ENCODE results near the gene BTK.

The BTK gene

GRCh38 chrX:101417190-101417589 lies 31.2 kb upstream of the BTK start:
- TF ChIP-seq, protein P1, sequence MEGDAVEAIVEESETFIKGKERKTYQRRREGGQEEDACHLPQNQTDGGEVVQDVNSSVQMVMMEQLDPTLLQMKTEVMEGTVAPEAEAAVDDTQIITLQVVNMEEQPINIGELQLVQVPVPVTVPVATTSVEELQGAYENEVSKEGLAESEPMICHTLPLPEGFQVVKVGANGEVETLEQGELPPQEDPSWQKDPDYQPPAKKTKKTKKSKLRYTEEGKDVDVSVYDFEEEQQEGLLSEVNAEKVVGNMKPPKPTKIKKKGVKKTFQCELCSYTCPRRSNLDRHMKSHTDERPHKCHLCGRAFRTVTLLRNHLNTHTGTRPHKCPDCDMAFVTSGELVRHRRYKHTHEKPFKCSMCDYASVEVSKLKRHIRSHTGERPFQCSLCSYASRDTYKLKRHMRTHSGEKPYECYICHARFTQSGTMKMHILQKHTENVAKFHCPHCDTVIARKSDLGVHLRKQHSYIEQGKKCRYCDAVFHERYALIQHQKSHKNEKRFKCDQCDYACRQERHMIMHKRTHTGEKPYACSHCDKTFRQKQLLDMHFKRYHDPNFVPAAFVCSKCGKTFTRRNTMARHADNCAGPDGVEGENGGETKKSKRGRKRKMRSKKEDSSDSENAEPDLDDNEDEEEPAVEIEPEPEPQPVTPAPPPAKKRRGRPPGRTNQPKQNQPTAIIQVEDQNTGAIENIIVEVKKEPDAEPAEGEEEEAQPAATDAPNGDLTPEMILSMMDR (IDR thresholded peaks at IDR 0.05; ENCODE audit: control insufficient read depth, insufficient read depth, low read depth, low read length, missing control alignments) = no peak
- DNase-seq (ENCODE audit: low read depth) = no peak
- H3K4me3 ChIP-seq (ENCODE audit: control insufficient read depth, low read depth, low read length) = no peak overlapping the region

DNA sequence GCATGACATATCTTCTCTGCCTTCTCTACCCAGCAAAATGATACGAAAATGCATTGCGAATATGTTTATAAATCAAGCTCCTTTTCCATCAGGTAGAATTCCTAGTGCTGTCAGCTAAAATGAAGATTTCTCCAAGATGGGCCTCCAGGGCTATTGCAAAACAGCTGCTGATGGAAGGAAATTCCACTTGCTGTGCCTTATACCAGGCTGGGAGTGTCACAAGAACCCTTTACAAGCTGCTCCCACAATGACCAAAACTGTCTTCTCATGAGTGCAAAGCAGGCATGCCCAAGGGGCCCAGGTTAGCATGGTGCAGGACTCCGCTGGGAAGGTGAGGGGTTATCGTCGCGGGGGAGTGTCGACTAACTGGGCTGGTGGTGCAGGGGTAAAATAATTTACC lies 30.7 kb upstream of the BTK start:
- no peak for DNase-seq (ENCODE audit: low read depth)
- TF ChIP-seq, protein P1 (IDR thresholded peaks at IDR 0.05; ENCODE audit: control insufficient read depth, insufficient read depth, low read depth, low read length, missing control alignments) = no peak
- H3K4me3 ChIP-seq (ENCODE audit: control insufficient read depth, low read depth, low read length) = no peak overlapping the region

DNA sequence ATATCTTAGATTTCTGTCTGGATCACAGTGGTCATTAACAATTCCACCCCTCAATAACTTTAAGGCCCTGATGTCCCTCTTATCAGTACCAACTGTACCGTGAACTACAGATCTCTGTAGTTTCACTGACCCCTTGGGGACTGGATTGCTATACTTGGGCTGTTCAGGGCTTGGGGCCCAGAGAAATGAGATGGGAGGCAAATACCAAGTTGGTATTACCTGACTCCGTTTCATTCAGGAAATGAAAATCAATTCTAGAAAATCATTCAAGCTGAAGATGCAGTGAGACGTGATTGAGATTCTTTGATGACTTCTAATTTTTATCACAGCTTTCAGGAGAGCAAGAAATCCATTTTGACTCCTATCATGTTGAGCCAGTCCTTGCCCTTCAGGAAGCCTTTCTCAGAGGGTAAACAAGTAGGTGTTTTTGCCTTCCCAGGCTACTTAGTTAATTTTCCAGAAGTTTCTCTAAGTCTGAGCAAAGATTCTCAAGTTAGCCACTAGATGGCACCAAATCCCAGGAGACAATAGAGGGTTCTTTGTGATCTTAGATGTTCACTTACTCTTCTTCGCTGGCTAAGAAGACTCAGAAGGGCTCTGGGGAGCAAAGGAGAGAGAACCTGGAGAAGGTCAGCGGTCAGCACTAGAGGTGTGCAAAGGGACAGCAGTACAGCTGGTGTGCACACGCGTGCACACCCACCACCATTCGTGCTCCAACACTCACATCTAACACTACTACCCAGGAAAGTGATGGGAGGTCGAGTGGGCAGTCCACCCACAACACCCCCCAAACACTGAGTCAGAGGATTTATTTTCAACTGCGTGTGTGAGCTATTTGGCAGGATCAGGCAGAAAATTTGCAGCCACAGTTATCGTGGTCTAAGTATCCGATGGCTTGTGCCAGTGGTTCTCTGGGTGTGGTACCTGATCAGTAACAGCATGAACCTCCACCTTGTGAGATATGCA lies 29.5 kb upstream of the BTK start:
- peak; percentile 54 for DNase-seq (ENCODE audit: low read depth)
- no peak overlapping the region for H3K4me3 ChIP-seq (ENCODE audit: control insufficient read depth, low read depth, low read length)
- TF ChIP-seq, protein P1 (IDR thresholded peaks at IDR 0.05; ENCODE audit: control insufficient read depth, insufficient read depth, low read depth, low read length, missing control alignments) = peak; percentile 84

DNA sequence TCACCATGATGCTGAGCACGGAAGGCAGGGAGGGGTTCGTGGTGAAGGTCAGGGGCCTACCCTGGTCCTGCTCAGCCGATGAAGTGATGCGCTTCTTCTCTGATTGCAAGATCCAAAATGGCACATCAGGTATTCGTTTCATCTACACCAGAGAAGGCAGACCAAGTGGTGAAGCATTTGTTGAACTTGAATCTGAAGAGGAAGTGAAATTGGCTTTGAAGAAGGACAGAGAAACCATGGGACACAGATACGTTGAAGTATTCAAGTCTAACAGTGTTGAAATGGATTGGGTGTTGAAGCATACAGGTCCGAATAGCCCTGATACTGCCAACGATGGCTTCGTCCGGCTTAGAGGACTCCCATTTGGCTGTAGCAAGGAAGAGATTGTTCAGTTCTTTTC lies 26.0 kb upstream of the BTK start:
- no peak for DNase-seq (ENCODE audit: low read depth)
- no peak overlapping the region for H3K4me3 ChIP-seq (ENCODE audit: control insufficient read depth, low read depth, low read length)
- TF ChIP-seq, protein P1 (IDR thresholded peaks at IDR 0.05; ENCODE audit: control insufficient read depth, insufficient read depth, low read depth, low read length, missing control alignments) = no peak

DNA sequence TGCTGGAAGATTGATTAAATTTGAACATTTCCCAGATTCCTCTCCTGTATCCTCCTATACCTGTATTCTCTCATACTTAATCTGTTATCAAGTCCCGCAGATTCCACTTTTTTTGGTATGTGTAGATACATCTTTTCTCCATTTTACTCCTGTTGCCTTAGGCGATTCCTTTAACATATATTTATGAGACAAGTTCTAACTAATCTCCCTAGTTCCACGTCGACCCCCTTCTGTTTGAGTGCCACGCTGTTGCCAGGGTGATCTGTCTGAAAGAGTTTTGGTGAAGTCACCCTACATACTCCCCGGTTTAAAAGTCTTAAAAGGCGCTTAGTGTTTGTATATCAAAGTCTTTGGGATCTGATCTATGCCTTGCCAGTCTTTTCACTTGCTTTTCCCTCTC lies 24.5 kb upstream of the BTK start:
- TF ChIP-seq, protein P1 (IDR thresholded peaks at IDR 0.05; ENCODE audit: control insufficient read depth, insufficient read depth, low read depth, low read length, missing control alignments) = no peak
- DNase-seq (ENCODE audit: low read depth) = no peak
- H3K4me3 ChIP-seq (ENCODE audit: control insufficient read depth, low read depth, low read length) = no peak overlapping the region

DNA sequence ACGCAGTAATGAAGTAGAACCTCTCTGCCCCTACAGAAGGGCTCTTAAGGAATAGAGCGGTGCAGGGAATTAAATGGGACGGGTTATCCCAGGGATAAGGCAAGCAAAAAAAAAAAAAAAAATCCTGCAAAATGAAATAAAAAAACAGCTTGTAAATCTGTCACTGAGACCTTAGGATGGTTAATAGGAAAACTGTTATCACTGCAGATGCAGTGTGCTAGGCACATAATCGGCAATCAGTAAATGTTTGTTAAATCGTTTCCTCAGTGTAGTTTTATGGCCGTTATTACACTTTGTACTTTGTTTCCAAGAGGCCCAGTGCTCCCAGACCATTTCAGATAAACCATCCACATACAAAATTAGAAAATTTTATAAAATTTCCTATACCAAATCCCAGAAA lies 23.1 kb upstream of the BTK start:
- TF ChIP-seq, protein P1 (IDR thresholded peaks at IDR 0.05; ENCODE audit: control insufficient read depth, insufficient read depth, low read depth, low read length, missing control alignments) = no peak
- DNase-seq (ENCODE audit: low read depth) = no peak
- H3K4me3 ChIP-seq (ENCODE audit: control insufficient read depth, low read depth, low read length) = peak overlapping the region; percentile 64

Measured in AG09309 (cell line).